SU-DHL-6 (cell line): Measurements from ENCODE around the gene JMY.

Experiments
- EZH2phosphoT487 ChIP-seq: fragments of 200-600 bp; sonication (generic), shearing (Covaris generic); conservative IDR thresholded peaks from 2 replicates; pipeline ENCODE4 v1.6.1; 2018; ENCODE audit warnings: mild to moderate bottlenecking, antibody characterized with exemption, low read length, moderate library complexity, mixed read lengths
- TF ChIP-seq, protein P1 (sequence below): fragments of 200-600 bp; sonication (generic); IDR thresholded peaks from one replicate; pipeline ENCODE4 v1.5.1; 2017; ENCODE audit warnings: antibody characterized with exemption, mild to moderate bottlenecking, low read length, moderate library complexity; ENCODE audit not compliant: insufficient read depth, poor library complexity, severe bottlenecking

DNA sequence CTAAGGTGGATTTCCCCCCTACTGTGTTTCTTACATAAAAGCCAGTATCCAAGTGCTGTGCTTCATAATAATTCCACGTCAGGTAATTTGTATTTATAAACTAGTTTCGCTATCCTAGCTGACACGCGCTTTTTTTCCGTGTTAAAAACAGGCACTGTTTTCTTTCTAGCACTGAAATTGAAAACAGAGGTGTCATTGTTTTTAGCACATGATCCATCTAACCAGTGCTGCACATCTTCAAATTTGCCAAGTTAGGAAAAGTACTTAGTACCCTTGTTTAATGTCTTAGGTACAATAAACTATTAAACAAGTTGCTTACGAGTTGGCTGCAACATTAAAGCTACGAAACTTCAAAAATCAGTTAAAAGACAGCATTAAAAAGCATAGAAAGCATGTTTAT lies 49.9 kb downstream of the JMY start:
- TF ChIP-seq, protein P1, sequence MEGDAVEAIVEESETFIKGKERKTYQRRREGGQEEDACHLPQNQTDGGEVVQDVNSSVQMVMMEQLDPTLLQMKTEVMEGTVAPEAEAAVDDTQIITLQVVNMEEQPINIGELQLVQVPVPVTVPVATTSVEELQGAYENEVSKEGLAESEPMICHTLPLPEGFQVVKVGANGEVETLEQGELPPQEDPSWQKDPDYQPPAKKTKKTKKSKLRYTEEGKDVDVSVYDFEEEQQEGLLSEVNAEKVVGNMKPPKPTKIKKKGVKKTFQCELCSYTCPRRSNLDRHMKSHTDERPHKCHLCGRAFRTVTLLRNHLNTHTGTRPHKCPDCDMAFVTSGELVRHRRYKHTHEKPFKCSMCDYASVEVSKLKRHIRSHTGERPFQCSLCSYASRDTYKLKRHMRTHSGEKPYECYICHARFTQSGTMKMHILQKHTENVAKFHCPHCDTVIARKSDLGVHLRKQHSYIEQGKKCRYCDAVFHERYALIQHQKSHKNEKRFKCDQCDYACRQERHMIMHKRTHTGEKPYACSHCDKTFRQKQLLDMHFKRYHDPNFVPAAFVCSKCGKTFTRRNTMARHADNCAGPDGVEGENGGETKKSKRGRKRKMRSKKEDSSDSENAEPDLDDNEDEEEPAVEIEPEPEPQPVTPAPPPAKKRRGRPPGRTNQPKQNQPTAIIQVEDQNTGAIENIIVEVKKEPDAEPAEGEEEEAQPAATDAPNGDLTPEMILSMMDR: no peak
- TF ChIP-seq EZH2phosphoT487: no peak
